ENCODE measurements around the gene NLRC5.

DNA sequence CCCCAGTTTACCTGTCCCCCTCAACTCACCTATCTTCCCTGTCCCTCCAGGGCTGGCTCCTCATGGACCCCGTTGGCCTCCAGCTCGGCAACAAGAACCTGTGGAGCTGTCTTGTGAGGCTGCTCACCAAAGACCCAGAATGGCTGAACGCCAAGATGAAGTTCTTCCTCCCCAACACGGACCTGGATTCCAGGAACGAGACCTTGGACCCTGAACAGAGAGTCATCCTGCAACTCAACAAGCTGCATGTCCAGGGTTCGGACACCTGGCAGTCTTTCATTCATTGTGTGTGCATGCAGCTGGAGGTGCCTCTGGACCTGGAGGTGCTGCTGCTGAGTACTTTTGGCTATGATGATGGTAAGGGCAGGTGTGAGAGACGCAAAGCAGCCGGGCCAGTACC is 31.3 kb downstream of the NLRC5 start:
- TF ChIP-seq CTCF (IDR thresholded peaks at IDR 0.05; ENCODE audit: low read depth, low read length, poor library complexity, severe bottlenecking) (no peak), EZH2phosphoT487 (IDR thresholded peaks at IDR 0.05; ENCODE audit: borderline replicate concordance, low read length) (no peak)

Measured in DOHH2 (cell line).